Right kidney (tissue), 1 donor: ENCODE results near the gene TMEM132D.
"Not testable (repeated sequence)": the region's sequence is repeated elsewhere in the genome, so short reads cannot be mapped to it uniquely, and the experiment has no call there.

Experiments
- DNase-seq: peaks from one replicate; pipeline ENCODE4 v3.0.0-alpha.2; 2016

The TMEM132D gene

DNA sequence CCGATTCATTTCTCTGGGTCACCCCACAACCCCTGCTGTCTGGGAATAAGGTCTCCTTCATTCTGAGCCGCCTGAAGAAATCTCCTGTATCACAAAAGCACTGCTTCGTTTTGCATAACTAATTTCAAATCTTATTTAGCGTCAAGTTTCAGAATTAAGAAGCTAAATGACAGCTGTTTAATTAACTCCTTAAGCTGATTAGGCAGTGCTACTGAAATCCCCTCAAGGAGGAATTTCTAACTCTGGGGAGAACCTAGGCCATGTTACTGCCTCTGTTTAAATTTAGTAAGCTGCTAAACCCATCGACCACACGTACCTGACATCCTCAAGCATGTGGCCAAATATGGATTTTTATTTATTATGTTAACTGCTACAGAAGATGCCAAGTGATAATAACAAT, 677.0 kb downstream of the TMEM132D start:
- DNase-seq = no peak

- DNase-seq = no peak
Observed at GRCh38 chr12:129226005-129226404, 677.8 kb downstream of the TMEM132D start.

DNA sequence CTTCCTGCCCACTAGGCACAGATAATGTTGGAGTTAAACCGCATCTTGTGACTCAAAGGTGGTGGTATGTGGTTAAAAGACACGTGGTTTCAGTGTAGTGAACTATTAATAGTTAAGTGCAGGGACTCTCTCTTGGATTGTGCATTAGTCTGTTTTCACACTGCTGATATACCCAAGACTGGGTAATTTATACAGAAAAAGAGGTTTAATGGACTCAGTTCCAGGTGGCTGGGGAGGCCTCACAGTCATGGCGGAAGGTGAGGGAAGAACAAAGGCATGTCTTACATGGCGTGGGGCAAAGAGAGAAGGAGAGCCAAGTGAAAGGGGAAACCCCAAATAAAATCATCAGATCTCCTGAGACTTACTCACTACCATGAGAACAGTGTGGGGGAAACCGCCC, 688.3 kb downstream of the TMEM132D start:
- no peak for DNase-seq

DNA sequence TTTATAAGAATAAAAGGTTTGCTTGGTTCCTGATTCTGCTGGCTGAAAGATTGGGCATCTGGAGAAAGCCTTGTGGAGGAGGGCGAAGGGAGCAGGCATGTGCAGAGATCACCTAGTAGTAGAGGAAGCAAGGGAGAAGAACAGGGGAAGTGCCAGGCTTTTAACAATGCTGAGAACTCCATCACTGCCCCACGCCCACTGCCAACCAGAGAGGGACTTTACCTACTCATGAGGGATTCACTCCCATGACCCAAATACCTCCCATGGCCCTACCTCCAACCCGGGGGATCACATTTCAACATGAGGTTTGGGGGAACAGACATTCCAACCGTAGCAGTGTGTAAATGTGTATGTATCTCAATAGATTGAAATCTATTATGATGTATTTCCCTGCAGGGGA, 690.3 kb downstream of the TMEM132D start:
- DNase-seq = no peak

GRCh38 chr12:129211862-129212630, 691.8 kb downstream of the TMEM132D start:
- no peak for DNase-seq

DNA sequence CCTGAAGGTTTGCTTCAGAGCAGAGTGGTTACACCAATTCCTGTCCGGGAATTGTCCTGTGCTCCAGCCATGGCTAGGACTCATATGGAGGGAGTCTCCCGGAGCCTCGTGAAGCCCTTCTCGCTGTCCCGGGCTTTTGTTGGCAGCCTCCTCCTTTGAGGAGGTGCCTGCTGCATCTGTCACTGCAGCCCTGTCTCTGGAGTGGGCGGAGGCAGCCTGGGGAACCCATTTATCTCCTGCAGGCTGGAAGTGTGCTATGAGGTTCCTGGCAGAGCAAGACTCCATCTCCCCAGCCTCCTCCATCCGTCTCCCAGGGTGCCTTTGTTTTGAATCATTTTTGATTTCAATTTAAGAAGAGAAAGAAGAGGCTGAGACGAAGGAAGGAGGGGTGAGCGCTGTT, 695.3 kb downstream of the TMEM132D start:
- no peak for DNase-seq

- no peak for DNase-seq
Observed at GRCh38 chr12:129207084-129207483, 696.7 kb downstream of the TMEM132D start.

GRCh38 chr12:129203456-129203855, 700.4 kb downstream of the TMEM132D start:
- no peak for DNase-seq

DNA sequence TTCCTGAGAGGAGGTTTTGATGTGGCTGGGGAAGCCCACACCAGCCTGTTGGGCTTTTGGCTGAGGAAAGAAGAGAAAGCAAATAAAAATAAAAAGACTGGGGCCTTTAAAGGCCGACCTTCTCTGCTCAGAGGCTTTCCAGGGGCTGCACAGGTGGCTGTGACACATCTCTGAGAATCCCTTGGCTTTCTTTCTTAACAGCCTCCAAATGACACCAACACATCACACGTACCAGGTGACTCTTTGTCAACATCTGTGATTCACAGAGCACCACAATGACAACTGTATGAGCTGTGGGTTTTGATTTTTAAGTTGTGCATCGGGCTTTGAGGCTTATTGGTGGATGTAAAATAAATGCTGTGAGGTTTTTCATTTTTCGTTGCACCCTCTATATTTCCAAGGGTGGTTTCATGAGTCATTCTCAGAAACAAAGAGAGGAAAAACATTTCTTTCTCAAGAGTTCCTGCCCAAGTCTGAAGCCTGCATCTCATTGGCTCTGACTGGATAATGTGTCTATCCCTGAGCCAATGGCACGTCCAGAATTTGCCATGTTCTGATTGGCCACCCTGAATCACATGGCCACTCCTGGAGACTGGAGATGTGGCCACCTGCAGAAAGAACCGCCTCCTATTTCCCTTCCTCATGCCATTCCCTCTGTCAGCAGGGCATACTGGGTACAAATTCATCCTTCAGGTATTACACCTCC, 701.6 kb downstream of the TMEM132D start:
- no peak for DNase-seq

DNA sequence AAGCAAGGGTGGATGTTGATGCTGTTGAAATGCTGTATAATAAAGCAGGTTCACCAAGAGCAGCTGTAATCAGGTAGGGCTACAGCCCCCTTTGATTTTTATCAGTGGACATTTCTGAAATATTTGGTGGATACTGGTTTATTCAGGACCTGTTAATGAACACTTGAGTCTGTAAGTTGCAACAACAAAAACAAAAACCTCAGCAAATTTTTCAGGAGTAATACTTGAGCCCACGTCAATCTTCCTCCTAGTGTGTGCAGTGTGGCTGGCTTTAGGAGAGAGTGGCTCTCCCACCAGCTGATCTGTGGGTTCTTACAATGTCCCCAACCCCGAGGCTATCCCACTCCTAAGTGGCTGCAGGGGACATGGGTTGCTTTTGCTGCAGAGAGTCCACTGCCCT, 702.8 kb downstream of the TMEM132D start:
- no peak for DNase-seq

GRCh38 chr12:129200576-129200975, 703.2 kb downstream of the TMEM132D start:
- no peak for DNase-seq

DNA sequence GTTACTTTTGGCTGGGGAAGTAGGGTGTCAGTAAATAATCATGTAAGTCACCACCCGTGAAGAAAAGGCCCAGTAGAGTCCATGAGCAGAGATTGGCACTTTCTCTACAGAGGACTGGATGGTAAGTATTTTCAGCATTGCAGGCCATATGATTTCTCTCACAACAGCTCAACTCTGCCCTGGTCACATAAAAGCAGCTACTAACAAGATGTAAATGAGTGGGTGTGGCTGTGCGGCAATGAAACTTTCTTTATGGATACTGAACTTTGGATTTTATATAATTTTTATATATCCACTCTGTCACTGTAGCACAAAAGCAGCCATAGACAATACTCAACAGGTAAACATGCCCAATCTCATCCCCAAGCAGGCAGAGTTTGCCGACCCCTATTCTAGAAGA, 706.9 kb downstream of the TMEM132D start:
- DNase-seq = no peak

DNA sequence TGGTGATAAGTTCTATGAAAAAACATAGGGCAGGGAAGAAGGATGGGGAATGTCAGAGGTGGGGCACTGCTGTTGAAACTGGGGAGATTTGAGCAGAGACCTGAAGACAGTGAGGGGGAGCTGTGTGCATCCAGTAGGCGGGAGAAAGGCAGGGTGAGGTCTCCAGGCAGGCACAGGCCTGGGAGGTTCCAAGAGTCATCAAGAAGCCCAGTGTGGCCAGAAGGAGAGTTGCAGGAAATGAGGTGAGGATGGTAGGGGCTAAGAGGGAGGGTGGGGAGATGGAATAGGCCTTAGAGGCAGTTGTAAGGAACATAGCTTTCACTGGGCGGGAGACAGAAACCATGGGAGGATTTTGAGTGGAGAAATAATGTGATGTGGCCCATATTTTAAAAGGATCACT, 708.7 kb downstream of the TMEM132D start:
- no peak for DNase-seq

DNA sequence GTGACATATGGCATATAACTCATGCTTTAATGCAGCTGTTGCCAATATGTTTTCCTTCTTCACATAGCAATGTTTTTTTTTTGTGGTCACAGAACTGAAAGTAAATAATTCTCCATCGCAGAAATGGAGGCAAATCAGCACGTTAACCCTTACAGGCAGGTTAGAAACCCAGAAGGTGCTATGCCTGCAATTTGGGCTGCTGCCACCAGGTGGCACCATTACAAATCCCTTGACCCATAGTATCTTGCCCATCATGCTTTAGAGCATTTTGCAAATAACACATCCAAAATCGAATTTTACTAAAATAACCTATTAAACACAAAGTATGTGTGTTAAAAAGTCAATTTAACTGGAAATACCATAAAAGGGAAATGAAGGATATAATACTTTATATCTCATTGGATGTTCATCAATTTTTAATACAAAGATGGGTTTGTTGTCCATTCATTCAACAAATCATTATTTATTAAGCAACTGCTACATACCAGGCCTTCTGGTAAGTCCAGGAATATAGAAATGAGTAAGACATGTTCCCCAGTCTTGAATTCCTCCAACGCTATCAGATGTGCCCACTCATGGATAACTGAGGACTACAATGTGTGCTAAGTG, 710.5 kb downstream of the TMEM132D start:
- no peak for DNase-seq

DNA sequence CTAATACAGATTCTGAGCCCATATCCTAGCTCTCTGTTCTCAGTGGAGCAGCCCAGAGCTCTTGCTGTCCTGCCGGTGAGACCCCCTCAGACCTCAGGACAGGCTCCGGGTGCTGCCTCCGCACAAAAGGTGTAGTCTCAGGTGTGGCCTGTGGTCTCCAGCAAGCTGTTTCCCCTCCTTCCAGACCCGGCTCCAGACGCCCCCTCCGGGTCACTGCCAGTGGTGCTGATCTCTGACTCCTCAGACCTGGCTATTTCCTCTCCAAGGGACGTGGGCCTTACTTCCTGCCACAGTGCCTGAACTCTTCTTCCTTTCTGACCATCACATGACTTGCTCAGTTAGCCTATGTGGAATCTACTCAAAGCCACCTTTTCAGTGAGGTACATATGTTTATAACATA, 713.0 kb downstream of the TMEM132D start:
- DNase-seq = no peak

- not testable (repeated sequence) for DNase-seq
Observed at GRCh38 chr12:129189879-129190278, 713.9 kb downstream of the TMEM132D start.

DNA sequence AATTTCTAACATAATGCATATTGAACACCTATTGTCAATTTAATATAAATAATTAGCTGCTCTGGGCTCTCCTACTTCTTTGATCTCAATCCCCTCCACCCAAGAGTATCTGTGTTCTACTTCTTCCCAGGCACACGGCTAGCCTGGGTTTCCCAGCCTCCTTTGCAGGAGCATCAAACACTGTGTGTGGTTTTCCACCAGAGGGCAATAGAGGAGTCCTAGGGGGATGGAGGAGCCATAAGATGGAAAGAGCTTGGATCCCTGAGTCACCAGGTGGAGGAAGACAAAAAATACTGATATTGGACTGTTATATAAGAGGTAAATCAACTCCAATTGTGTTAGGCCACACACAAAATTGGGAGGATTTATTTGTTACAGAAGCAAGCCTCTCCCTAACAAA, 716.9 kb downstream of the TMEM132D start:
- DNase-seq = no peak

GRCh38 chr12:129185855-129186254, 718.0 kb downstream of the TMEM132D start:
- no peak for DNase-seq

DNA sequence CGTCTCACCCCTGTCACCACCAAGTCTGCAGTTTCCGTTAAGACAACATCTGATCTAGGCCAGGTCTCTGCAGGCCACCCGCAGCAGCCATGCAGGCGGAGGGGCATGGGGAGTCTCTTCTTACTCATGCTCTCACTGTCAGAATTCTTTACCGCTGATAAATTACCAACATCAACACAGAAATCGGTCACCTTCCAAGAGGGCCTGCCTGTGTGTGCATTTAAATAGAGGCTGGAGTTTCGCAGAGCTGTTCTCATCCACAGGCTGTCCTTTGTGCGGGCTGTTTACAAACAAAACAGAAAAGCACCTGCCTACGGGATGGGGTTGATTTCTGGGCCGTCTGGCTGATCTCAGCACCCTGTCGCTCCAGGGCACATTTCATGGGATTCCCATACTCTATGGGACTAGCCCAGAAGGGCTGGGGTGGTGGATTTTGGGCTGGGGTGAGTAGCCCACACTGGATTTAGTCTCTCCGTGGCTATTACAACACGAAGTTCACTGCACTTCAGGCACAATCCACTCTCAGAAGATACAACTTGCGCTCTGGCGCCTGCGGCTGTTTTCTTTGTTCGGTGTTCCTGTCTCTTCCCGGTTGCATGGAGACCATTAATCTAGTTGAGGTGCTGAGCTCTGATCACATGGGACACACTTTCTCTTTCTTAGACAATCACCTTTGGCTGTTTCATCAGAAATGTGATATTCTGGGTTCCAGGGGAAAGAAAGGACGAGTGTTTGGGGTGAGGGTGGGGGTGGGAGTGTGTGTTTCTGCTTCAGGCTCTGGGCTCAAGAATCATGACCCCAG, 719.5 kb downstream of the TMEM132D start:
- peak; percentile 52 for DNase-seq

DNA sequence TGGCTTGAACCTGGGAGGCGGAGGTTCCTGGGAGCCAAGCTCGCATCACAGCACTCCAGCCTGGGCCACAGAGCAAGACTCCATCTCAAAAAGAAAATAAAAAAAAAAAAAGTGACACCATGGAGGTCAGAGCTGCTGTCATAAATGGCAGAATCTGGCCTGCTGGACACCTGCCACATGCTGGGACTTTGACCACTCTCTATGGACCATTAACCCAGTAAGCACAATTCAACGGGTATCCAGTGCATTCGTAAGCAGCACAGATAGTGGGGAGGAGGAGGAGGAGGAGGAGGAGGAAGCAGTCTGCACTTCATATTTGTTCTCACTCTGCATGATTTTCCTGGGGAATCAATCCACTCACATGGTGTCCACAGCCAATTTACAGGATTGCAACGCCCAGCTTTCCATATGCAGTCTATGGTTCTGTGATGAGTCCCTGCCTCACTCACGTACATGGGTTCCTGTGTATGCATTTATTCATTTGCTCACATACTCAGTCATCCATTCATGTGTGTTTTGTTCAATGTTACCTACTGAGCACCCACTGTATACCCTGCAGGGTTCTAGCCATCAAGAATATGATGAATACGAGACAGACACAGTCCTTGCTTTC, 723.8 kb downstream of the TMEM132D start:
- DNase-seq = no peak

GRCh38 chr12:129169928-129170327, 733.9 kb downstream of the TMEM132D start:
- no peak for DNase-seq

DNA sequence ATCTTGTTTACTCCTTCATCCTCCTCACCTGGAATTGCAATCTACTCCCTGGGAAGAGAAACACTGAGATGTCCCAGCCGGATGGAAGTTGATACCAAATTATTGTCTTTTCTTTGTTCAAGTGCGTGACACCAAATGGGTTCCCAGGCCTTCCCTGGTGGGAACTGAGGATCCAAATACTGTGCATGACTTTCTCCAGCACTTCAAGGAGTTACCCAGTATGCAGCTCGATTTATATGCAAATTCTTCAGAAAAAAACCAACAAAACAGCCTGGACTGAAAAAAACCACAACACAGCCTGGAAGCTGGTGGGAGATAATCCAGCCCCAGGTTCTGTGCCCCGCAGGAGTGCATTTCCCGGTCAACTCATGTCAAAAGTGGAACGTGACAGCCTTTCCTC, 740.0 kb downstream of the TMEM132D start:
- no peak for DNase-seq
